PC-3 (cell line): ENCODE data around the gene ADAM19.

Experiments used
- CTCF ChIP-seq: fragments of 300-600 bp; sonication (generic); conservative IDR thresholded peaks from 2 replicates; pipeline ENCODE4 v1.5.1; 2017; ENCODE audit warnings: antibody characterized with exemption, low read depth, mild to moderate bottlenecking, low read length
- EZH2 ChIP-seq: fragments of 300-600 bp; sonication (generic); IDR thresholded peaks from one replicate; pipeline ENCODE4 v1.6.1; 2017; ENCODE audit warnings: antibody characterized with exemption, mild to moderate bottlenecking, low read length; ENCODE audit not compliant: unreplicated experiment
- EZH2phosphoT487 ChIP-seq: fragments of 300-600 bp; sonication (generic); IDR thresholded peaks from 2 replicates; pipeline ENCODE4 v1.6.1; 2018; ENCODE audit warnings: mild to moderate bottlenecking, antibody characterized with exemption, low read length, borderline replicate concordance

- no peak for TF ChIP-seq CTCF
- TF ChIP-seq EZH2 = no peak
- no peak for TF ChIP-seq EZH2phosphoT487
Observed at GRCh38 chr5:157463081-157463480, 112.5 kb downstream of the ADAM19 start.
